ENCODE data around the gene TYMS.

Gene TYMS

GRCh38 chr18:711657-712400, 54.4 kb downstream of the TYMS start:
- Histone ChIP-seq H2BK15ac (ENCODE audit: low read depth, poor library complexity, severe bottlenecking) (peak overlapping the region; percentile 86), H3K4ac (ENCODE audit: low read depth in 1 of 2, low read length in 2 of 2) (peak overlapping the region; percentile 35 to 71), H3K79me1 (replicated peaks; ENCODE audit: low read length, poor library complexity, severe bottlenecking) (peaks cover 15% of the 10 kb centered on the region), H3K36me3 (ENCODE audit: control insufficient read depth in 1 of 2, insufficient read depth in 2 of 2, low read depth in 1 of 2, low read length in 2 of 2) (peaks cover 11 to 14% of the 10 kb centered on the region in 2 experiments), H3K23ac (ENCODE audit: low read length in 2 of 2) (peak overlapping the region in 1 of 2 experiments; percentile 36), H3K4me2 (ENCODE audit: low read length, poor library complexity, severe bottlenecking) (peak overlapping the region; percentile 92), H3K27ac (ENCODE audit: low read length, poor library complexity, severe bottlenecking) (peak overlapping the region; percentile 59), H2BK120ac (ENCODE audit: low read depth, low read length) (peak overlapping the region; percentile 64), H3K14ac (ENCODE audit: low read length in 2 of 2) (peak overlapping the region in 1 of 2 experiments; percentile 88), H2BK5ac (ENCODE audit: low read depth, low read length, poor library complexity, severe bottlenecking) (no peak overlapping the region), H2AFZ (ENCODE audit: low read depth, low read length) (peak overlapping the region; percentile 62), H2AK5ac (ENCODE audit: low read length, severe bottlenecking) (peak overlapping the region; percentile 20), H3K4me1 (ENCODE audit: control insufficient read depth, insufficient read depth, low read depth, low read length) (peaks cover 5% of the 10 kb centered on the region), H4K8ac (ENCODE audit: low read length) (peak overlapping the region; percentile 96), H4K91ac (ENCODE audit: low read length) (peak overlapping the region; percentile 74), H3K27me3 (ENCODE audit: control insufficient read depth in 1 of 2, insufficient read depth in 1 of 2, low read length in 2 of 2) (no peaks in the 10 kb centered on the region), H2BK12ac (ENCODE audit: low read length in 2 of 2) (peak overlapping the region in 1 of 2 experiments; percentile 16), H3K18ac (ENCODE audit: low read depth in 1 of 2, low read length in 2 of 2) (peak overlapping the region; percentile 84 to 96), H3K9me3 (ENCODE audit: control insufficient read depth, low read length) (no peaks in the 10 kb centered on the region), H3K4me3 (ENCODE audit: insufficient read depth in 1 of 2, low read depth in 1 of 2, low read length in 2 of 2) (peak overlapping the region; percentile 74 to 81), H3K9ac (ENCODE audit: low read length) (peak overlapping the region; percentile 91)
- WGBS = under 1% methylated on average over 30 of the region's 42 CpGs
- peak; percentile 94 for DNase-seq

DNA sequence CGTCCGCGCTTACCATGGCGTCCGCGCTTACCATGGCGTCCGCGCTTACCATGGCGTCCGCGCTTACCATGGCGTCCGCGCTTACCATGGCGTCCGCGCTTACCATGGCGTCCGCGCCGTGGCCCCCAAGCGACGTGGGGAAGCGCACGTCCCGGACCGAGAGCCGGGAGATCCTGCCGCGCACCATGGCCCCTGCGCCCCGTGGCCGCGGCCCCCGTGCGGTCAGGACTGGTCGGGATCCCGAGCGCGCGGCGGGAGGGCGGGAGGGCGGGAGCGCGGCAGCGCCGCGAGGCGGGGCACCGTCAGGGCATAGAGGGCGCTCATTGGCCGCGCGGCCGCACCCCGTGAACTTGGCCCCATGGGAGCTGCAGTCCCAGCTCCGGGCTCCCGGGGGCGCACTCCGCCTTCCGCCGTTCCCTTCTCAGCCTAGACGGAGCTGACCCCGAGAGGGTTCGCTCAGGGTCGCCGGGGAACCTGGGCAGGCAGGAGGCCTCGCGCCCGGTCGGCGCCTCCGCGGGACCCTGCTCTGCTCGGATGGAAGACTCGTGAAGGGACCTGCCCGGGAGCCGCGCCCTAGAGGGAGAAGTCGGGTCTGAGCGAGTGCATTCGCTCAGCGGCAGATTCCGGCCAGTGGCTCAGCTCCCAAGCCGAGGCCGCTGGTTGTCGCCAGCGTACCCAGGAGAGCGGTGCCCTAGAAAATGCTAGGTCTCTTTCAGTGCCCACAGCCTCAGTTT, 55.1 kb downstream of the TYMS start, which contains the start of gene ENOSF1:
TSS of gene ENOSF1 (minus strand) at position 230 of the 734 bp plus-strand sequence. CDS start at position 187, 43 bp downstream.
- peak within 1 kb of the TSS; percentile 96 for H4K8ac ChIP-seq (ENCODE audit: low read length)
- H3K4ac ChIP-seq (ENCODE audit: low read depth in 1 of 2, low read length in 2 of 2) = peak within 1 kb of the TSS; percentile 46 to 71
- H2AFZ ChIP-seq (ENCODE audit: low read depth, low read length) = peak within 1 kb of the TSS; percentile 89
- H2BK12ac ChIP-seq (ENCODE audit: low read length in 2 of 2) = peak within 1 kb of the TSS in 1 of 2 experiments; percentile 48
- no peak within 1 kb of the TSS for H2BK5ac ChIP-seq (ENCODE audit: low read depth, low read length, poor library complexity, severe bottlenecking)
- WGBS = 12% methylated on average over 71 of the region's 91 CpGs
- H3K14ac ChIP-seq (ENCODE audit: low read length in 2 of 2) = peak within 1 kb of the TSS in 1 of 2 experiments; percentile 88
- peak within 1 kb of the TSS; percentile 59 for H3K27ac ChIP-seq (ENCODE audit: low read length, poor library complexity, severe bottlenecking)
- peak within 1 kb of the TSS; percentile 20 for H2AK5ac ChIP-seq (ENCODE audit: low read length, severe bottlenecking)
- H4K91ac ChIP-seq (ENCODE audit: low read length) = peak within 1 kb of the TSS; percentile 79
- H2BK120ac ChIP-seq (ENCODE audit: low read depth, low read length) = peak within 1 kb of the TSS; percentile 64
- H3K18ac ChIP-seq (ENCODE audit: low read depth in 1 of 2, low read length in 2 of 2) = peak within 1 kb of the TSS; percentile 84 to 96
- H2BK15ac ChIP-seq (ENCODE audit: low read depth, poor library complexity, severe bottlenecking) = peak within 1 kb of the TSS; percentile 86
- H3K9me3 ChIP-seq (ENCODE audit: control insufficient read depth, low read length) = no peaks in the 10 kb centered on the region
- H3K4me3 ChIP-seq (ENCODE audit: insufficient read depth in 1 of 2, low read depth in 1 of 2, low read length in 2 of 2) = peak within 1 kb of the TSS; percentile 74 to 81
- DNase-seq = peak; percentile 82
- peaks cover 5% of the 10 kb centered on the region for H3K4me1 ChIP-seq (ENCODE audit: control insufficient read depth, insufficient read depth, low read depth, low read length)
- peak within 1 kb of the TSS in 1 of 2 experiments; percentile 36 for H3K23ac ChIP-seq (ENCODE audit: low read length in 2 of 2)
- H3K36me3 ChIP-seq (ENCODE audit: control insufficient read depth in 1 of 2, insufficient read depth in 2 of 2, low read depth in 1 of 2, low read length in 2 of 2) = peaks cover 11 to 14% of the 10 kb centered on the region in 2 experiments
- peak within 1 kb of the TSS; percentile 91 for H3K9ac ChIP-seq (ENCODE audit: low read length)
- H3K27me3 ChIP-seq (ENCODE audit: control insufficient read depth in 1 of 2, insufficient read depth in 1 of 2, low read length in 2 of 2) = no peaks in the 10 kb centered on the region
- H3K4me2 ChIP-seq (ENCODE audit: low read length, poor library complexity, severe bottlenecking) = peak within 1 kb of the TSS; percentile 92
- peaks cover 14% of the 10 kb centered on the region for H3K79me1 ChIP-seq (replicated peaks; ENCODE audit: low read length, poor library complexity, severe bottlenecking)

- Histone ChIP-seq H2BK120ac (ENCODE audit: low read depth, low read length) (no peak overlapping the region), H3K9me3 (ENCODE audit: control insufficient read depth, low read length) (no peaks in the 10 kb centered on the region), H3K4me2 (ENCODE audit: low read length, poor library complexity, severe bottlenecking) (no peak overlapping the region), H3K14ac (ENCODE audit: low read length in 2 of 2) (no peak overlapping the region), H3K9ac (ENCODE audit: low read length) (peak overlapping the region; percentile 50), H2AK5ac (ENCODE audit: low read length, severe bottlenecking) (no peak overlapping the region), H2AFZ (ENCODE audit: low read depth, low read length) (peak overlapping the region; percentile 89), H2BK12ac (ENCODE audit: low read length in 2 of 2) (peak overlapping the region in 1 of 2 experiments; percentile 1), H3K4ac (ENCODE audit: low read depth in 1 of 2, low read length in 2 of 2) (peak overlapping the region in 1 of 2 experiments; percentile 46), H3K23ac (ENCODE audit: low read length in 2 of 2) (no peak overlapping the region), H3K36me3 (ENCODE audit: control insufficient read depth in 1 of 2, insufficient read depth in 2 of 2, low read depth in 1 of 2, low read length in 2 of 2) (peaks cover 12 to 13% of the 10 kb centered on the region in 2 experiments), H3K4me3 (ENCODE audit: insufficient read depth in 1 of 2, low read depth in 1 of 2, low read length in 2 of 2) (peak overlapping the region in 1 of 2 experiments; percentile 81), H2BK5ac (ENCODE audit: low read depth, low read length, poor library complexity, severe bottlenecking) (no peak overlapping the region), H4K8ac (ENCODE audit: low read length) (peak overlapping the region; percentile 87), H3K27ac (ENCODE audit: low read length, poor library complexity, severe bottlenecking) (no peak overlapping the region), H3K79me1 (replicated peaks; ENCODE audit: low read length, poor library complexity, severe bottlenecking) (peaks cover 14% of the 10 kb centered on the region), H3K4me1 (ENCODE audit: control insufficient read depth, insufficient read depth, low read depth, low read length) (peaks cover 5% of the 10 kb centered on the region), H4K91ac (ENCODE audit: low read length) (peak overlapping the region; percentile 7), H2BK15ac (ENCODE audit: low read depth, poor library complexity, severe bottlenecking) (no peak overlapping the region), H3K18ac (ENCODE audit: low read depth in 1 of 2, low read length in 2 of 2) (peak overlapping the region in 1 of 2 experiments; percentile 1), H3K27me3 (ENCODE audit: control insufficient read depth in 1 of 2, insufficient read depth in 1 of 2, low read length in 2 of 2) (no peaks in the 10 kb centered on the region)
- no peak for DNase-seq
- 97% methylated on average over 18 of the region's 23 CpGs for WGBS
Observed at GRCh38 chr18:713135-713490, 55.7 kb downstream of the TYMS start.

GRCh38 chr18:715626-716025, 58.2 kb downstream of the TYMS start:
- Histone ChIP-seq H4K8ac (ENCODE audit: low read length) (no peak overlapping the region), H3K9me3 (ENCODE audit: control insufficient read depth, low read length) (no peaks in the 10 kb centered on the region), H3K9ac (ENCODE audit: low read length) (peak overlapping the region; percentile 34), H3K36me3 (ENCODE audit: control insufficient read depth in 1 of 2, insufficient read depth in 2 of 2, low read depth in 1 of 2, low read length in 2 of 2) (peaks cover 8 to 9% of the 10 kb centered on the region in 2 experiments), H3K23ac (ENCODE audit: low read length in 2 of 2) (no peak overlapping the region), H3K4me3 (ENCODE audit: insufficient read depth in 1 of 2, low read depth in 1 of 2, low read length in 2 of 2) (no peak overlapping the region), H3K27me3 (ENCODE audit: control insufficient read depth in 1 of 2, insufficient read depth in 1 of 2, low read length in 2 of 2) (no peaks in the 10 kb centered on the region), H2BK120ac (ENCODE audit: low read depth, low read length) (no peak overlapping the region), H3K18ac (ENCODE audit: low read depth in 1 of 2, low read length in 2 of 2) (no peak overlapping the region), H2BK15ac (ENCODE audit: low read depth, poor library complexity, severe bottlenecking) (no peak overlapping the region), H4K91ac (ENCODE audit: low read length) (no peak overlapping the region), H3K4ac (ENCODE audit: low read depth in 1 of 2, low read length in 2 of 2) (no peak overlapping the region), H3K27ac (ENCODE audit: low read length, poor library complexity, severe bottlenecking) (no peak overlapping the region), H3K4me1 (ENCODE audit: control insufficient read depth, insufficient read depth, low read depth, low read length) (peaks cover 3% of the 10 kb centered on the region), H2BK5ac (ENCODE audit: low read depth, low read length, poor library complexity, severe bottlenecking) (no peak overlapping the region), H2BK12ac (ENCODE audit: low read length in 2 of 2) (no peak overlapping the region), H3K4me2 (ENCODE audit: low read length, poor library complexity, severe bottlenecking) (no peak overlapping the region), H2AK5ac (ENCODE audit: low read length, severe bottlenecking) (no peak overlapping the region), H3K14ac (ENCODE audit: low read length in 2 of 2) (no peak overlapping the region), H3K79me1 (replicated peaks; ENCODE audit: low read length, poor library complexity, severe bottlenecking) (peaks cover 5% of the 10 kb centered on the region), H2AFZ (ENCODE audit: low read depth, low read length) (no peak overlapping the region)
- 100% methylated on average over 1 of the region's 1 CpG for WGBS
- no peak for DNase-seq
